ENCODE measurements around the gene STX4. TPM values are rescaled to one million over a fixed set of nuclear protein-coding genes. Genes with fewer than 3 reads are reported as not detected.

Gene STX4, protein sequence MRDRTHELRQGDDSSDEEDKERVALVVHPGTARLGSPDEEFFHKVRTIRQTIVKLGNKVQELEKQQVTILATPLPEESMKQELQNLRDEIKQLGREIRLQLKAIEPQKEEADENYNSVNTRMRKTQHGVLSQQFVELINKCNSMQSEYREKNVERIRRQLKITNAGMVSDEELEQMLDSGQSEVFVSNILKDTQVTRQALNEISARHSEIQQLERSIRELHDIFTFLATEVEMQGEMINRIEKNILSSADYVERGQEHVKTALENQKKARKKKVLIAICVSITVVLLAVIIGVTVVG
- total RNA-seq = 10 to 100 TPM; 67.2 to 70.0 TPM

DNA sequence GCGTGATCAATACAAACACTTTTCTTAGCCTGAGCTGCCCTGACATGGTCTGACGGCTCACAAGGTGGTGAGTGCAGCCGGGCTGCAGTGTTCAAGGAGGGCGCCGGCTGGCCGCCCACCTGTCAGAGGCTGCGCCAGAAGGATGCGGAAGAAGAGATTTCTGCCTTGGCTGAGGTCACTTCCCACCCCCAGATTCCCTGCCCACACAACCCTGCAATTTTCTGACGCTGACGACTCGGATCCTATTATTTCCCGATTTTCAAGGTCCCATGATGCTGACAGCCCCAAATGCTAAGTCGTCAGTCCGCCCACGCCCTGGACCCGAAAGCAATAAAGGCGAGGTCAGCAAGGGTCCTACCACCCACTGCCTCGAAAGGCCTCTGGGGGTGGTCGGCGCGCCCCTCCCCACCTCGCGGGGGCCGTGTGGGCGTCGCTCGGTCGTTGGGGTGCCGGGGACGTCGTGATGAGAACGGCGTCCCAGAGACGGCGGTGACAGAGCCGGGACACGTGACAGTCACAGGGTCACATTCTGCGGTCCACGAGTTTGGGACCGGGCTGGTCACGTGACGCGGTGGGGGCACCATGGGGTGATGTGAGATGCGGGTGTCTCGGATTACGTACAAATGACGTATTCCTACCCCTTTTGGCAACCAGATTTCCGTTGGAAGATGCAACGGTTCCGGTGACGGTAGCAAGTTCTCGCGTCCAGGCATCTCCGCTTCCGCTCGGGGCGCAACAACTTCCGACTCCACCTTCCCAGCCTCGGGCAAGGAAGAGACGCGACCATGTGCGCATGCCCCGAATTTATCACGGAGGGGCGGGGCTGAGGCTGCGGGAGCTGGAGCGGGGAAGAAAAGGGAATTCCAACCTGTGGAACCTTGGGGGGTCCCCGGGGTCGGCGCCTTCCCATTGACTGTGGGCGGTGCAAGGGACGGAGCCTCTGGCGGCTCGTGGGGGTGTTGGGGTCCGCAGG is at the start of gene STX4:
TSS of gene STX4 (plus strand) at position 823 of the 973 bp plus-strand sequence. CDS start 248 bp downstream, outside the sequence.
- H3K4me1 Mint-ChIP-seq = peaks cover 28% of the 10 kb centered on the region
- peaks cover 31% of the 10 kb centered on the region for H3K36me3 Mint-ChIP-seq (ENCODE audit: low read depth)
- DNase-seq = peak; percentile 98
- ChIA-PET POLR2A (interaction anchor here (0.7 to 4.6 kb wide), 7 partner anchors 26 to 147 kb away, joined by 3 to 29 read pairs (median 4); partner anchors contain the start of genes FUS, KAT8, VKORC1 and ZNF646), CTCF (interaction anchor here (0.8 to 1.8 kb wide), 3 partner anchors 36 to 109 kb away, joined by 3 to 4 read pairs (median 3); no protein-coding TSS in a partner anchor)
- H3K4me3 Mint-ChIP-seq = peak within 1 kb of the TSS; percentile 86
- H3K9me3 Mint-ChIP-seq = no peaks in the 10 kb centered on the region
- H3K27ac Mint-ChIP-seq = peak within 1 kb of the TSS; percentile 79
- no peaks in the 10 kb centered on the region for H3K27me3 Mint-ChIP-seq

DNA sequence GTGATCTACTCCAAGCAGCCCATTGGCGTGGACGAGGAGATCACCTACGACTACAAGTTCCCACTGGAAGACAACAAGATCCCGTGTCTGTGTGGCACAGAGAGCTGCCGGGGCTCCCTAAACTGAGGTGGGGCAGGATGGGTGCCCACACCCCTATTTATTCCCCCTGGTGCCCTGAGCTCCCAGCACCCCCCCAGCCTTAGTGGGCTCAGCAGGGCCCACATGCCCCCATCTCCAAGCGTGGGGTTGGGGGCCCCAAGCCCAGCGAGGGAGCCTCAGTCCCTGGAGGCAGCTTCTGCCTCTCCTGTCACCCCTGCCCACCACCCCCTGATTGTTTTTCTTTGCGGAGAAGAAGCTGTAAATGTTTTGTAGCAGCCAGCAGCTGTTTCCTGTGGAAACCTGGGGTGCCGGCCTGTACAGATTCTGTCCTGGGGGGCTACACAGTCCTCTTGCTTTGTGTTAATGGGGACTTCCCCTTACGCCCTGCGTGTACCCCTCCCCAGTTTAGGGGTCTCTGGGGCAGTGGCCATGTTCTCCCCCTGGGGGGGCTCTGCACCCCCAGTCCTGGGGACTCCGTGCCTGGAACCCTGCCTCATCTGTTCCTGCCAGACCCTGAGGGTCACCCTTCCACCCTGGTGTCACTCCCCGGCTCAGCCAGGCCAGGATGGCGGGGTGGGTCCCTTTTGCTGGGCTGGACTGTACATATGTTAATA is 49.3 kb upstream of the STX4 start:
- no peak for DNase-seq
- no peaks in the 10 kb centered on the region for H3K27me3 Mint-ChIP-seq
- POLR2A ChIA-PET = interaction anchor here (0.6 to 2.0 kb wide), 6 partner anchors 10 to 884 kb away, joined by 3 to 7 read pairs (median 4); partner anchors contain the start of gene SETD1A
- H3K9me3 Mint-ChIP-seq = no peaks in the 10 kb centered on the region
- no peak overlapping the region for H3K4me3 Mint-ChIP-seq
- H3K27ac Mint-ChIP-seq = no peak overlapping the region
- CTCF ChIA-PET = interaction anchor here (0.6 to 4.1 kb wide), 19 partner anchors 11 to 1153 kb away, joined by 3 to 36 read pairs (median 3); partner anchors contain the start of genes KAT8, VKORC1, ZNF646 and ZNF668
- peaks cover 14% of the 10 kb centered on the region for H3K4me1 Mint-ChIP-seq
- peaks cover 21% of the 10 kb centered on the region for H3K36me3 Mint-ChIP-seq (ENCODE audit: low read depth)

DNA sequence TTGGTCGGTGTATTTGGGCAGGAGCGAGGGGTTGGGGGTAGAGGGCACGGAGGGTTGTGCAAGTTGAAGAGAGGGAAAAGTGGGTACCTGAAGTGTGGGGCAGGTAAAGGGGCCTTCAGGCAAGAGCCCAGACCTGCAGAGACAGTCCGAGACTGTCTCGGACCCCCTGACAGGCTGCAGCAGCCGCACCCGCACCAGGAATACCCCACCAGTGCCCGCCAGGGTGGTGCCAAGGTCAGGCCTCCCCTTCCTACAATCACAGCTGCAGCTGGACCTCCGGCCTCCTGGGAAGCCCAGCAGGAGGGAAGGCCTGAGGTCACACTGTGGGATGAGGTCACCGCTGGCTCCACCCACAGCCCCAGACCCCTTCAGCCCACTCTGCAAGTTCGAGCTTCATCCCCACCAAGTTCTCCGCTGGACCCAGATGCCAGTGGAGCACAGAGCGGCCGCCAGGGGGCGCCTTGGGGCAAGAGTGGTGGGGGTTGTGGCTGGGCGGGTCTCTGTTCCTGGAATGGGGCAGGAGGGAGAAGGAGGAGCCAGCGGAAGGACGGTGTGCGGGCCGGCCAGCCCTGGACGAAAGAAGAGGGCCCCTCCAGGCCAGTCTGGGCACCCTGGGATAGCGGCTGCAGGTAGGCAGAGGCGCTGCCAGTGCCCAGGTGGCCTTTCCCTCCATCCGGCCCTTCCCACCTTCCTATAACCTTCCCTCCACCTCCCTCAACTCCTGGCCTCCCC is 48.5 kb upstream of the STX4 start, which contains the start of gene HSD3B7:
TSS of gene HSD3B7 (plus strand) at position 539 of the 732 bp plus-strand sequence. CDS start 452 bp downstream, outside the sequence.
- H3K27me3 Mint-ChIP-seq = no peaks in the 10 kb centered on the region
- POLR2A ChIA-PET = interaction anchor here (0.6 to 2.0 kb wide), 9 partner anchors 9 to 884 kb away, joined by 3 to 9 read pairs (median 5); partner anchors contain the start of genes FUS, KAT8, SETD1A and ZNF646
- H3K36me3 Mint-ChIP-seq (ENCODE audit: low read depth) = peaks cover 21% of the 10 kb centered on the region
- peak within 1 kb of the TSS; percentile 39 for H3K4me3 Mint-ChIP-seq
- H3K9me3 Mint-ChIP-seq = no peaks in the 10 kb centered on the region
- DNase-seq = peak; percentile 85
- peaks cover 14% of the 10 kb centered on the region for H3K4me1 Mint-ChIP-seq
- no peak within 1 kb of the TSS for H3K27ac Mint-ChIP-seq
- CTCF ChIA-PET = interaction anchor here (0.6 to 4.1 kb wide), 21 partner anchors 10 to 1152 kb away, joined by 3 to 36 read pairs (median 4); partner anchors contain the start of genes KAT8, VKORC1, ZNF646 and ZNF668

DNA sequence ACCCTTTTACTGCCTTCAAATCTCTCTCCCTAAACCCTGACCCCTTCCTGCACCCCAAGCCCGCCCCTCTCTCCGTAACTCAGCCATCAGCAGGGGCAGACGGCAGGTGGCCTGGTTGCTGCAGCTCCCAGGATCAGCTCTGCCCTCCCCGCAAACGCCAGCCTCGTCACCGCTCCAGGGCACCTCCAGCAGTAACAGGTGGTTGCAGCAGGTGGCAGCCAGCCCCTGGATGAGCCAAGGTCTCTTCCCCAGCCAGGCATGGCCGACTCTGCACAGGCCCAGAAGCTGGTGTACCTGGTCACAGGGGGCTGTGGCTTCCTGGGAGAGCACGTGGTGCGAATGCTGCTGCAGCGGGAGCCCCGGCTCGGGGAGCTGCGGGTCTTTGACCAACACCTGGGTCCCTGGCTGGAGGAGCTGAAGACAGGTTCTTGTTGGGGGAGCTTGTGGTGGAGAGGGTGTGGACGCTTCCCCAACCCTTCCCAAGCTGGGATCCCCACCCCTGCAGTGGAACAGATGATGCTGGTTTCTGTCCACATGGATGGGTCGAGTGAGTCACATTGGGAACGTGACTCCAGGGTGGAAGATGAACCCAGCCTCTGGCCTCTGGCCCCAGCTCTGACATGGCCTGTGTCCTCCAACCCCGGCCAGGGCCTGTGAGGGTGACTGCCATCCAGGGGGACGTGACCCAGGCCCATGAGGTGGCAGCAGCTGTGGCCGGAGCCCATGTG is 47.8 kb upstream of the STX4 start:
- DNase-seq = no peak
- Mint-ChIP-seq H3K27ac (no peak overlapping the region), H3K9me3 (no peaks in the 10 kb centered on the region), H3K4me1 (peaks cover 14% of the 10 kb centered on the region), H3K4me3 (peak overlapping the region; percentile 39), H3K27me3 (no peaks in the 10 kb centered on the region), H3K36me3 (ENCODE audit: low read depth) (peaks cover 21% of the 10 kb centered on the region)
- POLR2A ChIA-PET = interaction anchor here (1.0 to 2.0 kb wide), 7 partner anchors 9 to 194 kb away, joined by 3 to 9 read pairs (median 6); partner anchors contain the start of genes FUS, KAT8, ZNF646 and ZNF668
- CTCF ChIA-PET = interaction anchor here (0.9 to 4.1 kb wide), 14 partner anchors 9 to 884 kb away, joined by 3 to 36 read pairs (median 7); partner anchors contain the start of genes KAT8, VKORC1, ZNF646 and ZNF668

DNA sequence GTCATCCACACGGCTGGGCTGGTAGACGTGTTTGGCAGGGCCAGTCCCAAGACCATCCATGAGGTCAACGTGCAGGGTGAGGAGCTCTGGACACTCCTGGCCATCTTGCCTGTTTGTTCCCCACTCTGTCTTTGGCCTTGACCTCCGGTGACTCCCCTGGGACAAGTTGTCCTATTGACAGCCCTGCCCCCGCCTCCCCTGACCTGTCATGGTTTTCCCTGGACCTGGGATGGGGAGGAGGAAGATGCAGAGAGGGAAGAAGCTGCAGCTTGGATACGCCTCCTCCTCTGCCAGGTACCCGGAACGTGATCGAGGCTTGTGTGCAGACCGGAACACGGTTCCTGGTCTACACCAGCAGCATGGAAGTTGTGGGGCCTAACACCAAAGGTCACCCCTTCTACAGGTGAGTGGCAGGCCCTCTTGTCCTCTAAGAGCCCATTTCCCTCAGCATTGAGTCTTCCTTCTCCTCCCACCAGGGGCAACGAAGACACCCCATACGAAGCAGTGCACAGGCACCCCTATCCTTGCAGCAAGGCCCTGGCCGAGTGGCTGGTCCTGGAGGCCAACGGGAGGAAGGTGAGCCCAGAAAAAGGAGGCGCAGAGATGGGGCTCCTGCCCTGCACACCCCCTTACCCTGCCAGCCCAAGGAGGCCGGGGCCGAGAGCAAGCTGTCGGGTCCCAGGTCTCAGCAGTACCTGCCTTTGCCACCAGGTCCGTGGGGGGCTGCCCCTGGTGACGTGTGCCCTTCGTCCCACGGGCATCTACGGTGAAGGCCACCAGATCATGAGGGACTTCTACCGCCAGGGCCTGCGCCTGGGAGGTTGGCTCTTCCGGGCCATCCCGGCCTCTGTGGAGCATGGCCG is 47.0 kb upstream of the STX4 start:
- H3K4me3 Mint-ChIP-seq = no peak overlapping the region
- H3K27ac Mint-ChIP-seq = peak overlapping the region; percentile 21
- peaks cover 18% of the 10 kb centered on the region for H3K4me1 Mint-ChIP-seq
- DNase-seq = no peak
- POLR2A ChIA-PET = interaction anchor here (1.0 to 2.0 kb wide), 7 partner anchors 8 to 194 kb away, joined by 3 to 9 read pairs (median 6); partner anchors contain the start of genes FUS, KAT8, ZNF646 and ZNF668
- no peaks in the 10 kb centered on the region for H3K9me3 Mint-ChIP-seq
- peaks cover 15% of the 10 kb centered on the region for H3K36me3 Mint-ChIP-seq (ENCODE audit: low read depth)
- CTCF ChIA-PET = interaction anchor here (0.7 to 4.1 kb wide), 11 partner anchors 8 to 457 kb away, joined by 3 to 36 read pairs (median 7); partner anchors contain the start of genes KAT8, VKORC1, ZNF646 and ZNF668
- H3K27me3 Mint-ChIP-seq = no peaks in the 10 kb centered on the region

DNA sequence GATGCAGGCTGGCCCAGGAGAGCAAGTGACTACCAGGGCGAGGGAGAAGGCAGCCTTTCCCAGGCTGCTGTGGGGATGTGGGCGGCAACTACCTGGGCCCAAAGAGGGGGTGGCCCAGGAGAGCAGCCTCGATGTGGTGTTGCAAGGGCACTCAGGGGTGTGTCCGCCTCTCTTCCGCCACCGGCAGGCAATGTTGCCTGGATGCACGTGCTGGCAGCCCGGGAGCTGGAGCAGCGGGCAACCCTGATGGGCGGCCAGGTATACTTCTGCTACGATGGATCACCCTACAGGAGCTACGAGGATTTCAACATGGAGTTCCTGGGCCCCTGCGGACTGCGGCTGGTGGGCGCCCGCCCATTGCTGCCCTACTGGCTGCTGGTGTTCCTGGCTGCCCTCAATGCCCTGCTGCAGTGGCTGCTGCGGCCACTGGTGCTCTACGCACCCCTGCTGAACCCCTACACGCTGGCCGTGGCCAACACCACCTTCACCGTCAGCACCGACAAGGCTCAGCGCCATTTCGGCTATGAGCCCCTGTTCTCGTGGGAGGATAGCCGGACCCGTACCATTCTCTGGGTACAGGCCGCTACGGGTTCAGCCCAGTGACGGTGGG is 45.7 kb upstream of the STX4 start:
- Mint-ChIP-seq H3K9me3 (no peaks in the 10 kb centered on the region), H3K4me1 (peaks cover 24% of the 10 kb centered on the region), H3K27me3 (no peaks in the 10 kb centered on the region), H3K4me3 (no peak overlapping the region), H3K36me3 (ENCODE audit: low read depth) (peaks cover 10% of the 10 kb centered on the region), H3K27ac (no peak overlapping the region)
- DNase-seq = no peak
- POLR2A ChIA-PET = interaction anchor here (0.8 kb wide), 1 partner anchor 11 kb away, joined by 3 read pairs; no protein-coding TSS in a partner anchor
- CTCF ChIA-PET = interaction anchor here (0.8 kb wide), 1 partner anchor 34 kb away, joined by 3 read pairs; no protein-coding TSS in a partner anchor

DNA sequence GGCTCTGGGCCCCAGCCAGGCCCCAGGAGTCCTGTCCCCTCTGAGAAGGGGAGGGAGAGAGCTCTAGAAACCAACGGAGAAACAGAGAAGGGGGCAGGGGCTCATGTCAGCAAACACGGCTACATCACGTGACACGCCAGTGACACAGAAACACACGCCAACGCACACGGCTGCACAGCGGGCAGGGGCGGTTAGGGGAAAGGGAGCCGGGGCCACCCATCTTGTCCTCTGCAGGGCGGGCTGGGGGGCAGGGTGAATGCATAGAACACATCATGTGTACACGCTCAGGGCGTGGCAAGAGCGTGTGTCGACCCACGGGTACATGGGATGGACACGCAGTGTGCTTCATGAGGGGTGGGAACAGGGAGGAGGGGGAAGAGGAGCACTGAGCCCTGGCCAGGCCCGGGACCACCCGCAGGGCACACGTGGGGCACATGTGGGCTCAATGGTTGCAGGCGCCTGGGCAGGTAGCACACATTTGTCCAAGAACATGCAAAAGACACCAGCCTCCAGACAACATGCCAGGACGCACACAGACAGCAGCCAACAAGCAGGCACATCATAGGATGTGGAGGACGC is 43.8 kb upstream of the STX4 start:
- H3K4me3 Mint-ChIP-seq = no peak overlapping the region
- no peaks in the 10 kb centered on the region for H3K9me3 Mint-ChIP-seq
- no peak overlapping the region for H3K27ac Mint-ChIP-seq
- H3K36me3 Mint-ChIP-seq (ENCODE audit: low read depth) = peaks cover 4% of the 10 kb centered on the region
- DNase-seq = no peak
- CTCF ChIA-PET = no interaction called here
- no peaks in the 10 kb centered on the region for H3K27me3 Mint-ChIP-seq
- H3K4me1 Mint-ChIP-seq = peaks cover 39% of the 10 kb centered on the region
- POLR2A ChIA-PET = no interaction called here

DNA sequence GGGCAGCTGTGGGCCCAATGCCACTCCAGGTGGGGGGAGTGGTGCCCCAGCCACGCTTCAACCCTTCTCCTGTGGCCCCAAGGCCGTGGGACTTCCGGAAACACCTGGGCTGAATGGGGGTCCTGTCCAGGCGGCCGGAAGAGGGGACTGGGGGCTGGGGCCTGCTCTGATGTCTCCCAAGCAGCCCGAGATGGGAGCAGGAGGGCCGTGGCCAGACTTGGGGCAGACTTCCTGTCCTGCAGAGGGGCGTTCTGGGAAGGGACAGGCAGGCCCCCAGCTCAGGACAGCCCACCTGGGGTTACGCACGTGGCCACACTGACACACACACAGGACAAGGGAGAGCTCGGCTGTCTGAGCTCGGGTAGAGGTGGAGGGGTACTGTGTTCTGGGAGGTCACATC is 43.3 kb upstream of the STX4 start:
- no peak overlapping the region for H3K4me3 Mint-ChIP-seq
- H3K27ac Mint-ChIP-seq = no peak overlapping the region
- peaks cover 4% of the 10 kb centered on the region for H3K36me3 Mint-ChIP-seq (ENCODE audit: low read depth)
- H3K9me3 Mint-ChIP-seq = no peaks in the 10 kb centered on the region
- ChIA-PET CTCF (no interaction called here), POLR2A (no interaction called here)
- no peaks in the 10 kb centered on the region for H3K27me3 Mint-ChIP-seq
- DNase-seq = no peak
- peaks cover 41% of the 10 kb centered on the region for H3K4me1 Mint-ChIP-seq

DNA sequence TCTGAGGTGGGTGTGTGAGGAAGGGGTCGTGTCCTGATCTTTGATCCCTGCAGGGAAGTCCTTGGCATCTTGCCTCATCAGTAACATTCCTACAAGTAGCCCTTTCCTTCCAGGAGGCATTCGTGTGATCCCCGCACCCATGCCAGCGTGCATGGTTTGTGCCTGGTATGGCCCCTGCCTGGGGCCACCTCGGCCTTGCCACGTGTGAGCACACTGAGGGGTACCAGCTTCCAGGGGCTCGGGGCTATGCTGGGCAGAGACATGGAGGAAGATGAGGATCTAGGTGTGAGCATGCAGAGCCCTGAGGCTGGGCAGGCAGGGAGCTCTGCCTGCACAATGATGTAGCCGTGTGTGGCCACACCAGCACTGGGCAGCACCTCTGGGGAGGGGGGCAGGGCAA is 42.3 kb upstream of the STX4 start:
- no peak overlapping the region for H3K4me3 Mint-ChIP-seq
- H3K9me3 Mint-ChIP-seq = no peaks in the 10 kb centered on the region
- no peak for DNase-seq
- H3K36me3 Mint-ChIP-seq (ENCODE audit: low read depth) = peaks cover 4% of the 10 kb centered on the region
- CTCF ChIA-PET = interaction anchor here (1.2 kb wide), 1 partner anchor 151 kb away, joined by 4 read pairs; no protein-coding TSS in a partner anchor
- POLR2A ChIA-PET = interaction anchor here (0.9 kb wide), 1 partner anchor 81 kb away, joined by 3 read pairs; no protein-coding TSS in a partner anchor
- peaks cover 39% of the 10 kb centered on the region for H3K4me1 Mint-ChIP-seq
- no peaks in the 10 kb centered on the region for H3K27me3 Mint-ChIP-seq
- peak overlapping the region; percentile 26 for H3K27ac Mint-ChIP-seq
